HG03060 (cell line): ENCODE results near the gene DDI1.

Experiments used
- ATAC-seq: cut with Tn5 transposase; IDR thresholded peaks from one replicate; pipeline ENCODE4 v1.9.1; 2021; ENCODE audit warnings: low read depth, moderate number of reproducible peaks; ENCODE audit not compliant: unreplicated experiment

Gene DDI1

GRCh38 chr11:104075706-104076105 lies 39.3 kb downstream of the DDI1 start:
- ATAC-seq, result no peak

- no peak for ATAC-seq
These were observed 40.0 kb downstream of the DDI1 start for GRCh38 chr11:104076455-104076854.

DNA sequence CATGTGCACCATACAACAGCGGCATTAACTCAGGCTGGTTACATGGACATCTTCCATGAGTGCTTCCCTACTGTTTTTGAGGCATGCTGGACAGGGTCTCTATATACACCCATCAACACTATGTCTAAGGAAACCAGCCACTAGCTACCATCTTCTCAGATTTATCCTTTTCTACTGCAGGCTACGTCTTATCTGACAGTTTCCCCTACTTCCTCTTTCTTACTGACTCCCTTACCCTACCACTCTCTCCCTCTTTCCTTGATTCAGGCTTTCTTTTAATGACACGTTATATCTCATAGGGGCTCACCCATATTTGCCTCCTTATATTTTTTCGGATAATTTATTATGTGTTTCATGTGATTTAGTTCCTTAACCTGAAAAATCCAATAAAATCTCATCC lies 41.8 kb downstream of the DDI1 start:
- no peak for ATAC-seq

GRCh38 chr11:104078995-104079394 lies 42.6 kb downstream of the DDI1 start:
- no peak for ATAC-seq

DNA sequence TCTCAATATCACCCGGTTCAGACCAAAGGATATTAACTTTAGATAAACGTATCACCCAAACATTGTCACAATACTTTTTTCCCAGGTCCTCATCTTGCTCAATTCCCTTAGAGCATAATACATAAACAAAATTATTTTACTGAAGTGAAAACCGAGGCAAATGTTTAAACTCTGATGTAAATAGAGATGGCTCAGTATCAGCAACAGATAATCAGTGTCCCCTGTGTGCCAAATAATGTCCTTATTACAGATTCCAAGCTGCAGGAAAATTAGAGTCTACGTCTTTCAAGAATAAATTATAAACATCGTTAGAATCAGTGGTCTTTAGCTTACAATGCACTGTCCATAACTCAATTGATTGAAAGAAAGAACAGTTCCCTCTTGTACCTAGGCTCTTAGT lies 50.2 kb downstream of the DDI1 start:
- ATAC-seq, result no peak
